BJ (cell line): ENCODE measurements around the gene ADAM30. TPM values are rescaled to one million over a fixed set of nuclear protein-coding genes. Genes with fewer than 3 reads are reported as not detected.
A peak's percentile ranks its signal among the peaks of the same experiment; 100 is the strongest.

Source experiments
- CTCF ChIA-PET: fragments of 350-600 bp; formaldehyde crosslinking; extraction: SDS; loops from one replicate; lab custom pipeline; 2021; ENCODE audit warnings: antibody characterized with exemption, inconsistent platforms; lab: Yijun Ruan, JAX
- POLR2A ChIA-PET: fragments of 300-600 bp; sonication (Branson Sonifier 250); formaldehyde crosslinking; extraction: SDS; loops from one replicate; lab custom pipeline; 2021; ENCODE audit warnings: antibody characterized with exemption; lab: Charles Lee
- DNase-seq: peaks from one replicate; pipeline ENCODE4 v3.0.0-alpha.2; 2011; ENCODE audit warnings: low read depth
- H3K27me3 ChIP-seq: 2 replicates; pipeline ENCODE4 v1.6.0; 2011; ENCODE audit warnings: low read length; ENCODE audit not compliant: control insufficient read depth, insufficient read depth
- H3K36me3 ChIP-seq: 2 replicates; pipeline ENCODE4 v1.5.1; 2011; ENCODE audit warnings: low read length; ENCODE audit not compliant: control insufficient read depth, insufficient read depth
- H3K4me3 ChIP-seq: 2 replicates; pipeline ENCODE4 v1.5.1; 2011; ENCODE audit warnings: low read depth, mild to moderate bottlenecking, control low read depth, low read length
- CTCF ChIP-seq: IDR thresholded peaks from 2 replicates; pipeline ENCODE4 v1.5.1; 2011; ENCODE audit warnings: low read depth, mild to moderate bottlenecking, control low read depth, inconsistent platforms, low read length, moderate library complexity; ENCODE audit not compliant: insufficient read depth
- polyA plus RNA-seq: library from polyadenylated mRNA; depleted of rRNA; stranded (reverse); fragments of >200 nt; gene quantifications from 2 replicates; pipeline ENCODE4 v1.2.3, GENCODE V29; 2011

ADAM30 gene
- polyA plus RNA-seq, 1 experiment = not detected

GRCh38 chr1:119870917-119871596, 25.3 kb downstream of the ADAM30 start:
- no peak for DNase-seq
- peak; percentile 98 for TF ChIP-seq CTCF
- Histone ChIP-seq H3K36me3 (no peaks in the 10 kb centered on the region), H3K4me3 (no peak overlapping the region), H3K27me3 (no peaks in the 10 kb centered on the region)
- ChIA-PET CTCF (interaction anchor here (0.6 to 4.4 kb wide), 10 partner anchors 12 to 594 kb away, joined by 3 to 29 read pairs (median 6); no protein-coding TSS in a partner anchor), POLR2A (no interaction called here)

- no peak overlapping the region for H3K4me3 ChIP-seq
- ChIA-PET POLR2A (no interaction called here), CTCF (interaction anchor here (0.6 to 4.4 kb wide), 15 partner anchors 9 to 593 kb away, joined by 3 to 29 read pairs (median 4); no protein-coding TSS in a partner anchor)
- TF ChIP-seq CTCF = no peak
- DNase-seq = no peak
- H3K36me3 ChIP-seq = no peaks in the 10 kb centered on the region
- H3K27me3 ChIP-seq = no peaks in the 10 kb centered on the region
Measured at GRCh38 chr1:119869995-119870394, 26.3 kb downstream of the ADAM30 start.

- no peak for DNase-seq
- no peaks in the 10 kb centered on the region for H3K27me3 ChIP-seq
- CTCF ChIA-PET = interaction anchor here (0.9 to 4.4 kb wide), 8 partner anchors 9 to 124 kb away, joined by 3 to 29 read pairs (median 12); no protein-coding TSS in a partner anchor
- POLR2A ChIA-PET = no interaction called here
- no peak overlapping the region for H3K4me3 ChIP-seq
- no peaks in the 10 kb centered on the region for H3K36me3 ChIP-seq
- TF ChIP-seq CTCF = no peak
Measured at GRCh38 chr1:119868176-119868575, 28.1 kb downstream of the ADAM30 start.

- H3K27me3 ChIP-seq = no peaks in the 10 kb centered on the region
- no peaks in the 10 kb centered on the region for H3K36me3 ChIP-seq
- no peak overlapping the region for H3K4me3 ChIP-seq
- ChIA-PET CTCF (interaction anchor here (1.2 to 1.9 kb wide), 3 partner anchors 12 to 58 kb away, joined by 3 to 6 read pairs (median 5); no protein-coding TSS in a partner anchor), POLR2A (no interaction called here)
- DNase-seq = no peak
- TF ChIP-seq CTCF = no peak
Measured at GRCh38 chr1:119866451-119866850, 29.9 kb downstream of the ADAM30 start.

- no peak for TF ChIP-seq CTCF
- no peak overlapping the region for H3K4me3 ChIP-seq
- H3K36me3 ChIP-seq = no peaks in the 10 kb centered on the region
- H3K27me3 ChIP-seq = no peaks in the 10 kb centered on the region
- peak; percentile 88 for DNase-seq
- ChIA-PET POLR2A (interaction anchor here (0.6 kb wide), 1 partner anchor 88 kb away, joined by 3 read pairs; no protein-coding TSS in a partner anchor), CTCF (interaction anchor here (0.9 to 1.9 kb wide), 4 partner anchors 12 to 57 kb away, joined by 3 to 6 read pairs (median 4); no protein-coding TSS in a partner anchor)
Measured at GRCh38 chr1:119865627-119866026, 30.7 kb downstream of the ADAM30 start.
